Fibroblast of lung (primary cell): ENCODE data around the gene NDUFB5. TPM values are rescaled to one million over a fixed set of nuclear protein-coding genes. Genes with fewer than 3 reads are reported as not detected.

Experiments
- DNase-seq, 2 donors: peaks; one replicate each; pipeline versions ENCODE4 v3.0.0 to v3.0.0-alpha.2; 2010; ENCODE audit warnings: low read depth in 2 of 2
- H2AFZ ChIP-seq: 2 replicates; pipeline ENCODE4 v1.5.1; 2012; ENCODE audit warnings: low read length, control low read depth, inconsistent platforms
- H3K27ac ChIP-seq: 2 replicates; pipeline ENCODE4 v1.5.1; 2011; ENCODE audit warnings: low read length, control low read depth; ENCODE audit not compliant: insufficient read depth
- H3K27me3 ChIP-seq: 2 replicates; pipeline ENCODE4 v1.5.1; 2011; ENCODE audit warnings: mild to moderate bottlenecking, low read length; ENCODE audit not compliant: control insufficient read depth, insufficient read depth
- H3K36me3 ChIP-seq: 2 replicates; pipeline ENCODE4 v1.5.1; 2011; ENCODE audit warnings: low read length; ENCODE audit not compliant: control insufficient read depth, insufficient read depth
- H3K4me1 ChIP-seq: 2 replicates; pipeline ENCODE4 v1.5.1; 2011; ENCODE audit warnings: low read length; ENCODE audit not compliant: control insufficient read depth, insufficient read depth; ENCODE audit errors: extremely low read depth
- H3K4me2 ChIP-seq: 2 replicates; pipeline ENCODE4 v1.5.1; 2011; ENCODE audit warnings: low read length, control low read depth; ENCODE audit not compliant: insufficient read depth; ENCODE audit errors: extremely low read depth
- H3K4me3 ChIP-seq, 4 experiments: fragments of 200-600 bp in 1 of 4; sonication (generic) in 1 of 4; replicated peaks in 1 of 4; 2 replicates each; pipeline ENCODE4 v1.5.1; 2011 to 2016; ENCODE audit warnings: low read length in 4 of 4, low read depth in 3 of 4, mild to moderate bottlenecking in 3 of 4, control low read depth in 2 of 4, inconsistent platforms in 1 of 4, mixed read lengths in 1 of 4; ENCODE audit not compliant: insufficient read depth in 1 of 4; ENCODE audit errors: control extremely low read depth in 1 of 4
- H3K79me2 ChIP-seq: 2 replicates; pipeline ENCODE4 v1.5.1; 2012; ENCODE audit warnings: mild to moderate bottlenecking, low read length, inconsistent platforms; ENCODE audit not compliant: control insufficient read depth, insufficient read depth
- H3K9ac ChIP-seq: 2 replicates; pipeline ENCODE4 v1.5.1; 2011; ENCODE audit warnings: mild to moderate bottlenecking, low read length, control low read depth; ENCODE audit not compliant: insufficient read depth
- H3K9me3 ChIP-seq: 2 replicates; pipeline ENCODE4 v1.5.1; 2012; ENCODE audit warnings: low read depth, low read length; ENCODE audit not compliant: control insufficient read depth, insufficient read depth
- H4K20me1 ChIP-seq: 2 replicates; pipeline ENCODE4 v1.5.1; 2011; ENCODE audit warnings: low read length; ENCODE audit not compliant: control insufficient read depth, insufficient read depth; ENCODE audit errors: extremely low read depth
- EZH2 ChIP-seq: IDR thresholded peaks from 2 replicates; pipeline ENCODE4 v1.5.1; 2012; ENCODE audit warnings: low read length, control low read depth, mild to moderate bottlenecking; ENCODE audit errors: missing control alignments
- polyA plus RNA-seq, 2 donors: library from polyadenylated mRNA; depleted of rRNA in 1 of 2; stranded (reverse) in 1 of 2; unstranded in 1 of 2; fragments of >200 nt; gene quantifications; 2 replicates each; pipeline ENCODE4 v1.2.1, GENCODE V29; 2011 to 2012; ENCODE audit warnings: missing spikeins in 1 of 2
- total RNA-seq: library from RNA; depleted of rRNA; stranded (reverse); fragments of >200 nt; gene quantifications from 2 replicates; pipeline ENCODE4 v1.2.1, GENCODE V29; 2014
- TF ChIP-seq, protein P1 (sequence below), 2 donors: IDR thresholded peaks in 1 of 2; conservative IDR thresholded peaks in 1 of 2; 1 replicate in 1 of 2; 2 replicates in 1 of 2; pipeline ENCODE4 v1.5.1; 2011 to 2012; ENCODE audit warnings: low read length in 2 of 2, control low read depth in 1 of 2, inconsistent platforms in 1 of 2, low read depth in 1 of 2, mild to moderate bottlenecking in 1 of 2

The NDUFB5 gene
- total and polyA plus RNA-seq, 2 donors (not counting 1 experiment from before 2014, with no cell fraction given), result 57.5 to 120 TPM

DNA sequence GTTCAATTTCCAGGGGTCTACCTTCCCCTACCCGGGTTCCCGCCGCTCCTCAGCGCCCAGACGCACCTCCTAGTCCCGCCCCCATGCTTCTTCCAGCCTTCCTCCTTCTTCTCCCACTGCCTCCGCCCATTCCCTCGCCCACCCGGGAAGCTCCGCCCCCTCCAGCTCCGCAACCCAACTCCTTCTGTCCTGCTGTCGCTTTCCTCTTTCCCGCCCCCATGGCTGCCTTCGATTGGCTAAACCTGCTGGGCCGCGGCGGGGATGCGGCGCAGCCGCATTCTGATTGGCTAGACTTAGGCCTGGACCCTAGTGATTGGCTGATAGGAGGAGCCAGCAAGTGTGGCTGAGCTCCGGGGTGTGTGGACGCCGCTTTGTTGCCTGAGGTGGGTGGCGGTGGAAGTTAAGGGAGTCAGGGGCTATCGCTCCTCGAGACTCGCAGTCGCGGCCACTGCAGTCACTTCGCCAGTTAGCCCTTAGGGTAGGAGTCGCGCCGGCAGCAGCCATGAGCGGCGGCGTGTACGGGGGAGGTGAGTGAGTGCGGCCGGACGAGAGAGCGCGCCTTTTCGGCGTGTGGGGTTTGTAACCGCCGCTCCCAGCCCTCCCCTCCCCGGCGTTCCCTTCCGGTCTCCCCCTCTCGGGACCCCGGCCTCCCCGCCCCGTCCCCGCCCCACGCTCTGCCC lies 41.9 kb upstream of the NDUFB5 start, which contains the start of gene ACTL6A:
TSS of gene ACTL6A (plus strand) at position 336 of the 680 bp plus-strand sequence. CDS start at position 503, 167 bp downstream.
- no peaks in the 10 kb centered on the region for H4K20me1 ChIP-seq
- TF ChIP-seq, protein P1, sequence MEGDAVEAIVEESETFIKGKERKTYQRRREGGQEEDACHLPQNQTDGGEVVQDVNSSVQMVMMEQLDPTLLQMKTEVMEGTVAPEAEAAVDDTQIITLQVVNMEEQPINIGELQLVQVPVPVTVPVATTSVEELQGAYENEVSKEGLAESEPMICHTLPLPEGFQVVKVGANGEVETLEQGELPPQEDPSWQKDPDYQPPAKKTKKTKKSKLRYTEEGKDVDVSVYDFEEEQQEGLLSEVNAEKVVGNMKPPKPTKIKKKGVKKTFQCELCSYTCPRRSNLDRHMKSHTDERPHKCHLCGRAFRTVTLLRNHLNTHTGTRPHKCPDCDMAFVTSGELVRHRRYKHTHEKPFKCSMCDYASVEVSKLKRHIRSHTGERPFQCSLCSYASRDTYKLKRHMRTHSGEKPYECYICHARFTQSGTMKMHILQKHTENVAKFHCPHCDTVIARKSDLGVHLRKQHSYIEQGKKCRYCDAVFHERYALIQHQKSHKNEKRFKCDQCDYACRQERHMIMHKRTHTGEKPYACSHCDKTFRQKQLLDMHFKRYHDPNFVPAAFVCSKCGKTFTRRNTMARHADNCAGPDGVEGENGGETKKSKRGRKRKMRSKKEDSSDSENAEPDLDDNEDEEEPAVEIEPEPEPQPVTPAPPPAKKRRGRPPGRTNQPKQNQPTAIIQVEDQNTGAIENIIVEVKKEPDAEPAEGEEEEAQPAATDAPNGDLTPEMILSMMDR (conservative IDR thresholded peaks at IDR 0.05 in 1 of 2, IDR thresholded peaks at IDR 0.05 in 1 of 2; ENCODE audit: low read depth in 1 of 2, low read length in 2 of 2), result no peak
- no peak for TF ChIP-seq EZH2
- H3K9ac ChIP-seq, result peak within 1 kb of the TSS; percentile 50
- H2AFZ ChIP-seq, result peak within 1 kb of the TSS; percentile 89
- H3K27ac ChIP-seq, result peak within 1 kb of the TSS; percentile 56
- H3K4me1 ChIP-seq, result peaks cover 3% of the 10 kb centered on the region
- H3K4me2 ChIP-seq, result peak within 1 kb of the TSS; percentile 87
- no peaks in the 10 kb centered on the region for H3K27me3 ChIP-seq
- no peaks in the 10 kb centered on the region for H3K36me3 ChIP-seq
- peak within 1 kb of the TSS; percentile 61 to 77 (median 70) for H3K4me3 ChIP-seq
- no peaks in the 10 kb centered on the region for H3K9me3 ChIP-seq
- peaks cover 40% of the 10 kb centered on the region for H3K79me2 ChIP-seq
- peak; percentile 99 for DNase-seq

DNA sequence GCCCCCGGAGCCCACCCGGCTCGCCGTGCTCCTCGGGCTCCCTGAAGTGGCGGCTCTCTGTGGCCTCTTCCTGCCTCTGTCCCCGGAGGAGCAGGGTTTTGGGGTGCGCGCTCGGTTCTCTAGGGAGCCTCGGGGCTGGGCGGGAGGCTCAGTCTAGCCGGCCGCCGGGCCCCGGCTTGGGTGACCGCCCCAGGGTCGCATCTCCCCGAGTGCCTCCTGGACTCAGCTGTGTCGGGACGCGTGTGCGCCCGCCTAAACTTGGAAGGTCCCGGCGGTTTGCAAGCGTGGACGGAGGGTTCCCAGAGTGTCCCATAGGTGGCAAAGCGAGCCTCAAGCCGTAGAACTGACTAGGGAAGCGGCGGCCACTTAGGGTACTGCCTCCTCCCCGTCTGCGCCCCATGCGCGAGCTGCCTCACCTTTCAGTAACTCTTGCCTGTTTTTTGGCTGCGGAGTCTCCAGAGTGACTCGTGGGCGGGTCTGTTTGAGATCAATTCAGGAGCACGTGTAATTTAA lies 41.3 kb upstream of the NDUFB5 start:
- Histone ChIP-seq H3K4me1 (peaks cover 3% of the 10 kb centered on the region), H3K9ac (peak overlapping the region; percentile 50), H3K9me3 (no peaks in the 10 kb centered on the region), H3K4me2 (peak overlapping the region; percentile 81), H3K27me3 (no peaks in the 10 kb centered on the region), H3K79me2 (peaks cover 40% of the 10 kb centered on the region), H3K27ac (peak overlapping the region; percentile 53), H3K4me3 (peak overlapping the region; percentile 61 to 77 (median 66)), H3K36me3 (no peaks in the 10 kb centered on the region), H2AFZ (peak overlapping the region; percentile 43), H4K20me1 (no peaks in the 10 kb centered on the region)
- TF ChIP-seq, protein P1 (conservative IDR thresholded peaks at IDR 0.05 in 1 of 2, IDR thresholded peaks at IDR 0.05 in 1 of 2; ENCODE audit: low read depth in 1 of 2, low read length in 2 of 2), result peak; percentile 32 to 49
- TF ChIP-seq EZH2, result no peak
- DNase-seq, result peak; percentile 64 to 70

DNA sequence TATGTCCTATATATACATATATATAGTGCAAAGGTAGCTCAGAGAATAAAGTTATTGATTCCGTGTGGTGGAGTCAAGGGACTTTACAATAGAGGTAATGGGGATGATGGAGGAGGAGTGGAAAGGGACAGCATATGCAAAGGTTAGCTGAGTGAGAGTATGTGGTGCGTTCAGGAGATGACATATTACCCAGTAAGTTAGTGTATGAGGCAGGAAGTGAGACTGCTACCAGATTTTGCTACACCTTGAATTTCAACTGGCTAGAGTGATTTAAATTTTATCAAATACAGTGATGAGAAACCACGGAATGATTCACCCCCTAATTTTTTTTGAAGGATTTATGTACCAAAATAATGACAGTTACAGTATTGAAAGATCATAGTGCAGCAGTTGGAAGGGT lies 39.1 kb upstream of the NDUFB5 start:
- no peak overlapping the region for H2AFZ ChIP-seq
- no peaks in the 10 kb centered on the region for H3K27me3 ChIP-seq
- H3K36me3 ChIP-seq, result peaks cover 1% of the 10 kb centered on the region
- no peak for DNase-seq
- H3K4me2 ChIP-seq, result no peak overlapping the region
- peaks cover 3% of the 10 kb centered on the region for H3K4me1 ChIP-seq
- H3K27ac ChIP-seq, result no peak overlapping the region
- H4K20me1 ChIP-seq, result no peaks in the 10 kb centered on the region
- H3K79me2 ChIP-seq, result peaks cover 47% of the 10 kb centered on the region
- TF ChIP-seq EZH2, result no peak
- TF ChIP-seq, protein P1 (conservative IDR thresholded peaks at IDR 0.05 in 1 of 2, IDR thresholded peaks at IDR 0.05 in 1 of 2; ENCODE audit: low read depth in 1 of 2, low read length in 2 of 2), result no peak
- H3K9me3 ChIP-seq, result no peaks in the 10 kb centered on the region
- H3K9ac ChIP-seq, result no peak overlapping the region
- H3K4me3 ChIP-seq, result no peak overlapping the region
